GM21619 (cell line): ENCODE measurements around the gene LMAN2L.

Source experiments
- ATAC-seq: cut with Tn5 transposase; IDR thresholded peaks from one replicate; pipeline ENCODE4 v1.9.1; 2021; ENCODE audit not compliant: unreplicated experiment

LMAN2L gene

GRCh38 chr2:96715658-96716057, 24.2 kb downstream of the LMAN2L start:
- ATAC-seq: no peak

GRCh38 chr2:96710985-96711384, 28.9 kb downstream of the LMAN2L start:
- ATAC-seq: no peak

- ATAC-seq: no peak
Measured at GRCh38 chr2:96703021-96703751, 36.7 kb downstream of the LMAN2L start.

- ATAC-seq: no peak
Measured at GRCh38 chr2:96702098-96702785, 37.6 kb downstream of the LMAN2L start.

GRCh38 chr2:96701636-96702035, 38.2 kb downstream of the LMAN2L start:
- no peak for ATAC-seq

GRCh38 chr2:96700086-96700485, 39.8 kb downstream of the LMAN2L start:
- no peak for ATAC-seq

- no peak for ATAC-seq
Measured at GRCh38 chr2:96699621-96700020, 40.2 kb downstream of the LMAN2L start.

GRCh38 chr2:96699021-96699420, 40.8 kb downstream of the LMAN2L start:
- no peak for ATAC-seq

- ATAC-seq: no peak
Measured at GRCh38 chr2:96698221-96698861, 41.5 kb downstream of the LMAN2L start.

GRCh38 chr2:96697476-96697875, 42.4 kb downstream of the LMAN2L start:
- ATAC-seq: no peak

- ATAC-seq: no peak
Measured at GRCh38 chr2:96695602-96696001, 44.3 kb downstream of the LMAN2L start.

GRCh38 chr2:96694816-96695455, 44.9 kb downstream of the LMAN2L start:
- no peak for ATAC-seq

GRCh38 chr2:96694279-96694678, 45.6 kb downstream of the LMAN2L start:
- ATAC-seq: no peak

- ATAC-seq: no peak
Measured at GRCh38 chr2:96693286-96694200, 46.3 kb downstream of the LMAN2L start.

- no peak for ATAC-seq
Measured at GRCh38 chr2:96692094-96692971, 47.5 kb downstream of the LMAN2L start.

- no peak for ATAC-seq
Measured at GRCh38 chr2:96691022-96691612, 48.7 kb downstream of the LMAN2L start.

GRCh38 chr2:96690306-96691021, 49.4 kb downstream of the LMAN2L start:
- no peak for ATAC-seq

- ATAC-seq: no peak
Measured at GRCh38 chr2:96689431-96689991, 50.4 kb downstream of the LMAN2L start.
